Measurements from ENCODE around the gene ITGA8. TPM values are rescaled to one million over a fixed set of nuclear protein-coding genes. Genes with fewer than 3 reads are reported as not detected.

The ITGA8 gene
- total and polyA plus RNA-seq, 2 of the 4 experiments (the other 2 are of a cell fraction) = under 0.01 to 0.02 TPM

DNA sequence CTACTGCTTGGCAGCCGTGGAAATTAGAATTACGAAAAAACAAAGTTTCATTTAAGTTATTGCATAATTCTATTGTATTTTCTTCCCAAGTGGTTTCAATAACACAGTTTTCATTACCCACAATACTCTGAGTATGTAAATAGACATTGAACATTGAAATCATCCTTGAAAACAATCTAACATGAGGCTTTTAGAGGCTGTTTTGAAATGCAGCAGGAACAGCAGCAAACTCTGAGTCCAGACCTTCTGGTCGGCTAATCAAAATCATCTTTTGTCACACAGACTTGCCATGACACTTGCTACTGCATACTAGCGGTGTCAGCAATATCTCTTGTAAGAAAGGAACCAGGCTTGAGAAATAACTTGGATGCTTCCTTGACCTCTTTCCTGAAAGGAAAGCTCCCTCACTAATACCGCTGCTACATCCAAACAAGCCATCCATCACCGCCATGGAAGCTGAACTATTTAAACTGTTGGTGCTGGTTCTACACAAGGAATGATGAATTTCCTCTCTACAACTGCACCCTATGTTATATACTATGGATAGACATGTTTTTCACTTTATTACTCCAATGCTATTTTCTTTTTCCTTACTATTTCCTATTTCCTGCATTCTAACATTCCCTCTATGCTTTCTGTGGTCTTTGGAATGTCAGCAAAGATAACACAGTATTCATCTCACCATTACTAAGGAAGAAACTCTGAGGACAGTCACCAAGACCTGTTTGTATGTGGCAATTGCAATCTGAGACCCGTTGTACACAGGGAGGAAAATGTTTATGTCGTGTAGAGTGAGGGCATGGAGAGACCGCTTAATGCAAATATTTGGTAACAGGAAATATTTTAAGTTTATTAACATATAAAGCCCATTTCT lies 130.8 kb downstream of the ITGA8 start:
- ChIA-PET CTCF (interaction anchor here (1.0 to 1.2 kb wide), 3 partner anchors 10 to 128 kb away, joined by 3 read pairs; no protein-coding TSS in a partner anchor), POLR2A (ENCODE audit: unreplicated experiment) (no interaction called here)
- ATAC-seq (ENCODE audit: low read depth) (peak; percentile 80), DNase-seq (peak; percentile 20)
- H3K9me3 ChIP-seq (ENCODE audit: control insufficient read depth, insufficient read depth, low read length) = no peaks in the 10 kb centered on the region
- no TSS peak for BruUV-seq (replicated peaks)
- no peak overlapping the region for H2AK9ac ChIP-seq (replicated peaks; ENCODE audit: low read depth, low read length, poor library complexity)
- H2AFZ ChIP-seq (replicated peaks; ENCODE audit: low read length, poor library complexity) = peak overlapping the region; percentile 29
- no peaks in the 10 kb centered on the region for H4K20me1 ChIP-seq (ENCODE audit: insufficient read depth, low read length)
- peak overlapping the region; percentile 34; the same call in 1 of the 2 replicates for H3K56ac ChIP-seq (ENCODE audit: extremely low read depth, insufficient read depth, low read length)
- H3K18ac ChIP-seq (ENCODE audit: low read depth, low read length) = peak overlapping the region; percentile 58; the same call in 1 of the 2 replicates
- peak overlapping the region in 1 of 2 experiments; percentile 73; a peak in 1 of 4 replicates for H4K8ac ChIP-seq (ENCODE audit: low read depth in 2 of 2, low read length in 2 of 2)
- WGBS, 2 experiments (ENCODE audit: extremely low coverage in 2 of 2, insufficient read length in 1 of 2) = 14% methylated on average over 1 of the region's 9 CpGs; no CpG with 5 or more reads in 1 of the 2 experiments
- TF ChIP-seq CEBPB (IDR thresholded peaks at IDR 0.05; ENCODE audit: low read depth, low read length) (peak; percentile 28; the same call in 1 of the 2 replicates), RAD21 (IDR thresholded peaks at IDR 0.05; ENCODE audit: low read length) (no peak), MAFK (IDR thresholded peaks at IDR 0.05; ENCODE audit: low read depth, low read length) (0 out of 2 replicates have a peak, but pooled peaks have one; percentile 13)
- peak overlapping the region; percentile 35; the same call in 1 of the 2 replicates for H2AK5ac ChIP-seq (ENCODE audit: low read depth, low read length)
- H3K36me3 ChIP-seq (ENCODE audit: control insufficient read depth, insufficient read depth, low read length) = no peaks in the 10 kb centered on the region
- H3K23ac ChIP-seq (ENCODE audit: low read depth, low read length) = 0 out of 2 replicates have a peak overlapping the region, but pooled peaks have one; percentile 66
- H2BK120ac ChIP-seq (ENCODE audit: low read depth, low read length) = peak overlapping the region; percentile 73
- intact Hi-C loops (cut with micrococcal nuclease) (no loop called here), dilution Hi-C loops (cut with HindIII; ENCODE audit: low sequenced_read_pairs, unreplicated experiment) (no loop called here), in situ Hi-C loops (cut with MboI; ENCODE audit: low sequenced_read_pairs) (no loop called here)
- H3K27ac ChIP-seq (ENCODE audit: insufficient read depth, low read length) = no peak overlapping the region
- H3K4me2 ChIP-seq (ENCODE audit: low read depth, low read length) = peak overlapping the region; percentile 41; the same call in 1 of the 2 replicates
- peak overlapping the region; percentile 19; the same call in 1 of the 3 replicates for H2BK15ac ChIP-seq (ENCODE audit: low read depth, low read length)
- H3K79me1 ChIP-seq (ENCODE audit: low read depth in 1 of 2, low read length in 2 of 2) = no peaks in the 10 kb centered on the region
- H3K4ac ChIP-seq (ENCODE audit: low read depth, low read length) = peak overlapping the region; percentile 52
- H3K9me1 ChIP-seq (ENCODE audit: insufficient read depth, low read length) = no peaks in the 10 kb centered on the region
- peaks cover 2% of the 10 kb centered on the region; the same call in 1 of the 2 replicates for H3K4me1 ChIP-seq (ENCODE audit: control insufficient read depth, insufficient read depth, low read length)
- H3K4me3 ChIP-seq (ENCODE audit: insufficient read depth, low read depth, low read length) = no peak overlapping the region
- H3K27me3 ChIP-seq (ENCODE audit: control insufficient read depth, insufficient read depth, low read length) = no peaks in the 10 kb centered on the region
- peak overlapping the region; percentile 36; the same call in 1 of the 2 replicates for H3K14ac ChIP-seq (replicated peaks; ENCODE audit: low read depth, low read length)
- peak overlapping the region; percentile 36 for H2BK5ac ChIP-seq (ENCODE audit: low read depth, low read length, poor library complexity, severe bottlenecking)
- H3K9ac ChIP-seq (ENCODE audit: low read depth, low read length) = no peak overlapping the region
- H2BK20ac ChIP-seq (ENCODE audit: low read depth, low read length) = peak overlapping the region; percentile 82
- peak overlapping the region; percentile 45; the same call in 1 of the 2 replicates for H4K91ac ChIP-seq (ENCODE audit: insufficient read depth, low read depth, low read length)
- H4K5ac ChIP-seq (ENCODE audit: low read depth, low read length) = no peak overlapping the region
